GM12892 (cell line): ENCODE data around the gene ZNF367.

Experiments used
- DNase-seq: peaks from one replicate; pipeline ENCODE4 v3.0.0; 2011; ENCODE audit not compliant: insufficient read length
- FAIRE-seq: peaks from 2 replicates; lab custom pipeline; 2011; peaks lifted over from hg19 to GRCh38; lab: Jason Lieb, UNC
- POLR2A ChIP-seq: IDR thresholded peaks from 2 replicates; pipeline ENCODE4 v1.6.1; 2011; ENCODE audit warnings: low read depth, low read length, control low read depth
- POLR2AphosphoS5 ChIP-seq: IDR thresholded peaks from 2 replicates; pipeline ENCODE4 v1.6.1; 2011; ENCODE audit warnings: low read depth, low read length, control low read depth
- TAF1 ChIP-seq: IDR thresholded peaks from 2 replicates; pipeline ENCODE4 v1.6.1; 2011; ENCODE audit warnings: low read depth, mild to moderate bottlenecking, control low read depth, low read length, borderline replicate concordance

ZNF367 gene

DNA sequence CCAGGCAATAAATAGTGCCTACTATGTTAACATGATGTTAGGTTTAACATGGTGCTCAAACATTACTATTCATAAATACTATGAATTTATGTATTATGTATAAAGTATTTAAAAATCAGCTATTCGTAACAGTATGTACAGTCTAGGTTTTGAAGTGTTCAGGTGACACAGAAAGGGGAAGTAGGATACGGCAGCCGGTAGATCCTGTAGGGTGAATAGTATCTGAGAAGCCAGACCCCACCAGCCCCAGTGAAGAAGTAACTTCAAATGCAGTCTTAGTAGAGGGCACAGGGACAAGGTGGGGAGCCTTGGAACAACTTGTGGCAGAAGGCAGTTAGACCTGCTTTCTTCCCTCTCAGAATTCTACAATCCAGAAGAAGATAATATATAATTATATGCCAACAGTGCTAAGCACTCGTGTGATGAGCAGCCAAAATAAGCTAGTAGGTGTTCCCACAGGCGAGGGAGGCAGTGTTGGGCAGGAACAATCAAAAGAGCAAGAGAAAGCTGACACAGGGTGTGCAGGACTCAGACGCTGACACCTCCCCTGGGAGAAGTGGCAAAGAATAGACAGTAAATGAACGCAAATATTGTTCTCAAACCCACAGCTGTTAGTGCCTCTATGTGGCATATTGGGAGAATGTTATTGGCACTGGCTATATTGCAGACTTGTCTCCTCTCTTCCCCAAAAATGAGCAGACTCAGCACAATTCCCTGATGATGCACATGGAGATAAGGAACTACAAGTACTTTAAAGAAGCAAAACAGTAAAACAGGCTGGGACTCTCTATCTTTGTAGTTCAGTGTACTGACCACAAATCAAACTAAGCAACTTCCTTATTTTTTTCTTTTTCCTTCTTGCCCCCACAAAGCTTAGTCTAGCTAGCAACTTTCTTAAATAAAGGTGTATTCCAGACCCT, 4.6 kb downstream of the ZNF367 start:
- peak; percentile 48 for FAIRE-seq
- TF ChIP-seq POLR2AphosphoS5 (no peak), POLR2A (no peak), TAF1 (no peak)
- no peak for DNase-seq

DNA sequence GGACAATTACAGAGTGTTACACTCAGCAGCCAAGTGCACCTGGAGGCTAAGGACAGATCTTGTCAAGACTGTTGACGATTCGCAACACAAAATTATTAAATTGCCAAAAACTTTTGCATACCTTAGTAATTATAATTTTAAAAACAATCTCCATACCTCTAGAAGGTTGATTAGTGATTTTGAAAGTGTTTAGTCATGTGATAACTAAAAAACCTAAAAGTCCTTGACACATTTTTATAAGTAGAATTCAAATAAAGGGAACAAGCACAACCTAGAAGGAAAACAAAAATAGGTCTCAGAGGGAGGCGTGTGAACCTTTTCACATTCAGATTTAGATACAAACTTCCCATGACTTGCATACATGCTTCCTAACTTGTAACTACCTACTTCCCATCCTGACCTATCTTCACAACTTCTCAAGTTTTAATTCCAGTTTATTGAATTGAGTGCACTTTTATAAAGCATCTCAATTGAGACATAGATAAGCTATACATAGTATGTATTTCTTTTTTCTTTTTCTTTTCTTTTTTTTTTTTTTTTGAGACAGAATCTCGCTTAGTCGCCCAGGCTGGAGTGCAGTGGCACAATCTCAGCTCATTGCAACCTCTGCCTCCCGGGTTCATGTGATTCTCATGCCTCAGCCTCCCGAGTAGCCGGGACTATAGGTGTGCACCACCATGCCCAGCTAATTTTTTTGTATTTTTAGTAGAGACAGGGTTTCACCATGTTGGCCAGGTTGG, 5.8 kb downstream of the ZNF367 start:
- DNase-seq (no peak), FAIRE-seq (no peak)
- TF ChIP-seq POLR2A (no peak), TAF1 (no peak), POLR2AphosphoS5 (no peak)

- TF ChIP-seq TAF1 (no peak), POLR2A (no peak), POLR2AphosphoS5 (no peak)
- FAIRE-seq (no peak), DNase-seq (no peak)
Observed at GRCh38 chr9:96411129-96411838, 6.9 kb downstream of the ZNF367 start.

- no peak for FAIRE-seq
- DNase-seq = no peak
- TF ChIP-seq POLR2AphosphoS5 (no peak), TAF1 (no peak), POLR2A (0 out of 2 replicates have a peak, but pooled peaks have one; percentile 10)
Observed at GRCh38 chr9:96408409-96409280, 9.5 kb downstream of the ZNF367 start.

- DNase-seq = no peak
- peak; percentile 9 for FAIRE-seq
Observed at GRCh38 chr9:96400132-96400910, 17.8 kb downstream of the ZNF367 start.

GRCh38 chr9:96399325-96399633, 18.9 kb downstream of the ZNF367 start:
- FAIRE-seq = peak; percentile 38
- no peak for DNase-seq
- TF ChIP-seq TAF1 (no peak), POLR2AphosphoS5 (no peak), POLR2A (no peak)

More at GRCh38 chr9:96400132-96400910, 17.8 kb downstream of the ZNF367 start:
- TF ChIP-seq TAF1 (no peak), POLR2AphosphoS5 (no peak), POLR2A (no peak)

DNA sequence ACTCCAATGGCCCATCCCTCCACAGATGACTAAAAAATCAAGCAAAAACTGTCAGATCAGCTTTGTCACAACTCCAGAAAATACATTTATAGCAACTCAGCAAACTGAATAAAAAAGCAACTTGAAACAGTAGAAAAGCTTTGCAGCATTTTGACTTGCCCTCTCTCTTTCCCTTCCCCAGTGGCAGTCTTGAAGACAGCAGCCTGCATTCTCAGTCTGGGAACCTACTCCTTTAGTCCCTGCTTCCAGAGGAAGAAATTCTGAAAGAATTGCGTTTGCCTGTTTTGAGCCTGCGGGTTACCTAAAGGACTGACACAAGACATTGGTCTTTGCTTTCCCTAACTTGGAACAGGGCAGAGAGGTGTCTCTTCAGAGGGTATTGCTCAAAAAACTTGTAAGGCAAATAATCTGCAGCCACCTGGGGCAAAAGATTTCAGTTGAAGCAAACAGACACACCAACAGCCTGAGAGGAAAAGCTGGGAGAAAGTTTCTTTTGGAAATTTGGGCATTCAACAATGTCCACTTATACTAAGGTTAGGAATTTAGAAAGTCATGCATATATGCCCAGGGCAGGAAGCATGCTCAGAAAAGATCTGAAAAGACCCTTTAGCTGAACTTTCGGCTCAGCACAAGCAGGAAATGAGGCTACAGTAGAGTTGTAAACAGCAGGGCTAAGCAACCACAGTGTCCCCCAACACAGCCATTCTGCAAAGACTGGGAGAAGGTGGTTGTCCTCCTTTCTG, 19.4 kb downstream of the ZNF367 start:
- FAIRE-seq = peak; percentile 5
- no peak for DNase-seq
- TF ChIP-seq POLR2A (no peak), TAF1 (no peak), POLR2AphosphoS5 (no peak)

DNA sequence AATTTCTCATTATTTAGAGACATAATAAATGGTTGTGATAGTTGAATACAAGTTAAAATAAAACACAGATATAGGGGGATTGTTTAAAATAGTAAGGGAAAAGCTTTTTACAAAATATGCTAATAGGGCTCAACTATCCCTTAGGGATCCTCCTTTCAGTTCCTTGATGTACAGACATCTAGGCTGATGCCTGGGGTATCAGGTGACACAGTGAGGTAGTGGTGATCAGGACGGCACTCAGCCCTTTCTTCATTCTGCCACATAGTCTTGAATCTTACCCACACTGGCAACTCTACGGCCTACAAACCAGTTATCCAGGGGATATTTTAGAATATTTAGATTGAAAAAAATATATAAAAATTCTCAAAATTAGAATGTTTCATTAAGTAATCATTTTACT, 22.2 kb downstream of the ZNF367 start:
- DNase-seq = no peak
- no peak for FAIRE-seq
- TF ChIP-seq TAF1 (no peak), POLR2AphosphoS5 (no peak), POLR2A (no peak)

DNA sequence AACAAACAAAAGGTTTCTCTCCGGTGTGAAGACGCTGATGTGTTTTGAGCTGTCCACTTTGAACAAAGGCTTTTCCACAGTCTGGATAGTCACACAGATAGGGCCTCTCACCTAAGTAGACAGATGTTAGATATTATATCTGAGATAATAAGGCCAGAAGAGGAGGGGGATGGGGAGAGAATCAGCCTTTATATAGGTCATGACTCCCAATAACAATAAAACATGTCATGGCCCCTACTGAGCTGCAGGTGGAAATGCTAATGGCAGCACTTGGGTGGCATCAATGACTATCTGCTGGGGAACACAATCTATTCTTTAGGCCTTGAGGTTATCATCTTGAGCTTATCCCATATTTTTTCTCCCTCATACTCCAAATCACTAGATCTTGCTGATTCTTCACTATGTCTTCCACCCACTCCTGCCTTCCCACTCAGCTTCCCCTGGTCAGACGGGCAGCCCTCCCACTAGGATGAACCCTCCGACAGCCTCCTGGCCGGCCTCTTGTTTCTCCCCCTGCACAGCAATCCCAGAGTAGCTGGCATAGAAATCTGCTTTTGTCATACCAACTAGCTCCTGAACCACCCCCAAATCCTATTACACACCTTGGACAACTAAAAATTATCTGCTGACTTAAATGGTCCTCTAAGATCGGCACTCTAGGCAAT, 23.2 kb downstream of the ZNF367 start:
- FAIRE-seq = no peak
- TF ChIP-seq POLR2A = no peak
- TF ChIP-seq POLR2AphosphoS5 = no peak
- no peak for TF ChIP-seq TAF1

More for the DNA sequence above, 23.2 kb downstream of the ZNF367 start:
- DNase-seq = no peak
